ENCODE data around the gene ACYP2. TPM values are rescaled to one million over a fixed set of nuclear protein-coding genes. Genes with fewer than 3 reads are reported as not detected.
"Not testable (repeated sequence)": the region's sequence is repeated elsewhere in the genome, so short reads cannot be mapped to it uniquely, and the experiment has no call there.

The ACYP2 gene
- total RNA-seq, 1 donor from 2014 or later, result 28.7 TPM

DNA sequence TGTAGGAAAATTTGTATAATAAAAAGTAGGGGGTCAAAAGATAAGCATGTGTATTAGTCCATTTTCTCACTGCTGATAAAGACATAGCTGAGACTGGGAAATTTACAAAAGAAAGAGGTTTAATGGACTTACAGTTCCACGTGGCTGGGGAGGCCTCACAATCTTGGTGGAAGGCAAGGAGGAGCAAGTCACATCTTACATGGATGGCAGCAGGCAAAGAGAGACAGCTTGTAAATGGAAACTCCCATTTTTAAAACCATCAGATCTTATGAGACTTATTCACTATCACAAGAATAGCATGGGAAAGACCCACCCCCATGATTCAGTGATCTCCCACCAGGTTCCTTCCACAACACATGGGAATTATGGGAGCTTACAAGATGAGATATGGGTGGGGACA is 149.7 kb downstream of the ACYP2 start:
- DNase-seq (ENCODE audit: low spot score), result not testable (repeated sequence)

DNA sequence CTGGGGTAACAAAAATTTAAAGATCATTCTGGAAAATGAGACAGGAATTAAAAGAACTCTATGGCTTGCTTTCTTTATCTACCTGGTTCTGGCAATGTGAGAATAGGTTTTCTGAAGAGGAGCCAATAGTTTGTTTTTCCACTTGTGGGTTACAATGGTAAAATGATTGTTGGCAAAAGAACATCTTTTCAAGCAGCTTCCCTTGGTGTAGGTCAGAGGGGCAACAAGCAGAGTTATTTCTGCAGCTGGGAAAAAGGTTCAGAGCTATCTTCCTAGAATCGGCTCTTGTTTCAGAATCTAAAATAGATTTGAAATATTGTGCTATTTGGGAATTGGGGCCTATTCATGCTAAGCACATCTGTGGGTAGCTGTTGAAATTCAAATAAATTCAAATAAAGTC is 152.2 kb downstream of the ACYP2 start:
- no peak for DNase-seq (ENCODE audit: low spot score)

DNA sequence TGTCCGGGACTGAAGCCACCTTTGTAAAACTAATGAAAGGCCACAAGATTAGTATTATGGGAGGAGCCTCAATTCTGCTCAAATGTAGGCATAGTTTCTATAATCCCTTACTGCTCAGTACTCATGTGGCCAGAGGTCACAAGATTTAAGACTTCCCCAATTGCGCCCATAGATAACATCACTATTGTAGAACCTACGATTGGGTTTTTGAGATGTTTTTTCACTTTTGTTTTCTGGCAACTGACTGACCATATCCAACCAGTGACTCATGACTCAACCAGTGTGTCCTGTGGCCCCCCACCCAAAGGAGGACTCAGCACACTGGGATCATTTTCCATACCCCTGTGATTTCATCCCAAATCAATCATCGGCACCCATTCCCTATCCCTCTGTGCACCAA is 155.8 kb downstream of the ACYP2 start:
- no peak for DNase-seq (ENCODE audit: low spot score)

DNA sequence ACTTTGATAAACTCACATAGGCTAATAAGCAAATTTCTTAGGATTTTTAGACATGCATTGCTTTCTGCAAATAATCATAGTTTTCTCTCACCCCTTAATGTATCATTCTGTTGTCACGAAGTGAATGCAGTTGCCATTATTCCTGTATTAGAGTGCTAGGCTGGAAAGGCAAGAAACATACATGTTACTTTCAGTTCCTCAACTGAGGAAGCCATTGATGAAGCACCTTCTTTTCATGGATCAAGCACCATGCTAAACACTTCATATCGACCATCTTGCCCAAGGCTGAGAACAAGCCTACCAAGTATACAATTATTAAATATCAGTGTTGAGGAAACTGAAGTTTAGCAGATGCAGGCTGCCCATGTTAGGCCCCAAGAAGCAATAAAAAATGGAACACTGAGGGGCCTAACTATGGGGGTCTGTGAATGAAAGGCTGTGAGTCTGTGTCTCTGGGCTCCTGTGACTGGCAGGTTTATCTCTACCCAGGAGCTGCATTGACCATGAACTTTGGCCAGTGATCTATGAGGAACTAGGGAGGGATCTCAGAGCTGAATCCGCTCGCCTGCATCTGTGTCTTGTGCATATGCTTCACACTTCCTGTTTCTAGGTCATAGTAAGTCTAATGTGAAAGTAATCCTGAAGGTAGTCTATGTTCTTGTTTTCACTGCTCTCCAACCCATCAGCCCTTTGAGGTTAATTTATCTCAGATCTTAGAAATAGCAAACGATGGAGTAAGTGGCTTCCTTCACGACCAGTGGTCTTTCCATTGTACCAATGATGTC is 156.6 kb downstream of the ACYP2 start:
- DNase-seq (ENCODE audit: low spot score), result no peak

- DNase-seq (ENCODE audit: low spot score), result no peak
These were observed 159.4 kb downstream of the ACYP2 start for GRCh38 chr2:54274781-54275242.

- DNase-seq (ENCODE audit: low spot score), result no peak
These were observed 160.1 kb downstream of the ACYP2 start for GRCh38 chr2:54275541-54275940.

DNA sequence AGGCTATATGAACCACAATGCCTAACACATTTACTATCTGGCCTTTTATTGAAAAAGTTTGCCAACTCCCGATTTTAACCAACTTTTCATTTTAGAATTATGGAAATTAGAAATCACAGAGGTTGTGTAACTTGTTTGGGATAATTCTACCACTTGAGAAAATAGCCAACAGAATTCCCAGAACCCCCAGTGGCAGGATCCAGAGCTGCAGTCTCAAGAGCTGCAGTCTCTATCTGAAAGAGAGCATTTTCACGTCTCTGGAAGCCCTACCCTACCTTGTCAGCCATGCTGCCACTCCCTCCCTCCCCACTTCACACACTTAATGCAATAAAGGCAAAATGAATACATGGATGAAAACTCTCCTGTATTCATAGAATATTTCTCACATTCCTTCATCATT is 164.0 kb downstream of the ACYP2 start:
- no peak for DNase-seq (ENCODE audit: low spot score)

GRCh38 chr2:54284826-54285225 is 169.4 kb downstream of the ACYP2 start:
- DNase-seq (ENCODE audit: low spot score), result no peak

- no peak for DNase-seq (ENCODE audit: low spot score)
These were observed 170.0 kb downstream of the ACYP2 start for GRCh38 chr2:54285451-54285850.

- peak; percentile 16 for DNase-seq (ENCODE audit: low spot score)
These were observed 172.1 kb downstream of the ACYP2 start for GRCh38 chr2:54287532-54287931.

GRCh38 chr2:54289917-54290316 is 174.5 kb downstream of the ACYP2 start:
- DNase-seq (ENCODE audit: low spot score), result no peak

DNA sequence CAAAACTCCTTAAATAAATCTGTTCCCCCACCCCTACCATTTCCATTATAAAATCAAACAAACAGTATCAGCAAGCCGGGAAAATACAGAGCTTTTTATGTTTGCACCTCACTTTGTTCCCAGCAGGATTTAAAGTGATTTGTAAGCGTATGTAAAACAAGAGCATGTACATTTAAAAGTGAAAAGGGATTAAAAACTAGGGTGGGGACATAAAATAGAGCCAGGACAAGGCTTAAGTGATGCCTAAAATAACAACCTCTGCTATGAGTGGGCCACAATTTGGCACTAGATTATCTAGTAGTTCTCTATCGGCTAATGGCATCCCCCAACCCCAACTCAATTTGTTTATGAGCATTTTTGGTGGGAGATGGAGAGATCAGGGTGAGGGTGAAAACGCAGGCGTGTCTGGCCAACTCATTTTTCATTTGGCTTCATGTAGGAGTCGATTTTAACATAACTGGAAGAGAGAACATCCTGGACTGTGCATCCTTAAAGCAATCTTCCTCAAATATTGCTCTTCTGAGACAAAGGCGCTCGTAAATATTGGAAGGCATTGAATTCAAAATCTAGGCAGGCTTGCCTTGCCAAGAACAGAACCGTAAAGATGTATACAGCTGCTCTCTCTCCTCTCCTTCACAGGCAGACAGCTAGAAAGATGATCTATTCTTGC is 175.1 kb downstream of the ACYP2 start:
- DNase-seq (ENCODE audit: low spot score), result no peak

DNA sequence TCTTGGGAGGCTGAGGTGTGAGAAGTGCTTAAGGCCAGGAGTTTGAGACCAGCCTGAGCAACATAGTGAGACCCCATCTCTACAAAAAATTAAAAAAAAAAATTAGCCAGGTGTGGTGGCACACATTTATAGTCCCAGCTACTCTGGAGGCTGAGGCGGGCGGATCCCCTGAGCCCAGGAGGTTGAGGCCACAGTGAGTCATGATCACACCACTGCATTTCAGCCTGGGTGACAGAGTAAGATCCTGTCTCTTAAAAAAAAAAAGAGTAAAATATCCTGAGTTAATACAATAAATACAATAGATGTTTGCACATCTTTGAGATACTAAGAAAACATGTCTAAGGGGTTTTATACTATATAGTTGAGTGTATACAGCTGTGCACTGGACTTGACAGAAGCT is 179.2 kb downstream of the ACYP2 start:
- not testable (repeated sequence) for DNase-seq (ENCODE audit: low spot score)

DNA sequence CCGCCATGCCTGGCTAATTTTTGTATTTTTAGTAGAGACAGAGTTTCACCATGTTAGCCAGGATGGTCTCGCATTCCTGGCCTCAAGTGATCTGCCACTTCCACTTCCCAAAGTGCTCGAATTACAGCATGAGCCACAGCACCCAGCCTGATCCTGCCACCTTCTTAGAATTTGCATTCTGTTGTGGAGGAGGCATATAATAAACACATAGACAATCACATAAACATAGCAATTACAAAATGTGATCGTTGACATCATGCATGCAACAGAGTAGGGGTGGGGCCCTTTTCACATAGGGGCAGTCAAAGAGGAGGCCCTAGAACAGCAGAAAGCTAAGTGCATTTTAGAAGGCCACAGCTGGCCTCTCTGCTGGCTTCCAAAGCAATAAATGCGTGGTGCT is 180.5 kb downstream of the ACYP2 start:
- no peak for DNase-seq (ENCODE audit: low spot score)

GRCh38 chr2:54298514-54298913 is 183.1 kb downstream of the ACYP2 start:
- no peak for DNase-seq (ENCODE audit: low spot score)

DNA sequence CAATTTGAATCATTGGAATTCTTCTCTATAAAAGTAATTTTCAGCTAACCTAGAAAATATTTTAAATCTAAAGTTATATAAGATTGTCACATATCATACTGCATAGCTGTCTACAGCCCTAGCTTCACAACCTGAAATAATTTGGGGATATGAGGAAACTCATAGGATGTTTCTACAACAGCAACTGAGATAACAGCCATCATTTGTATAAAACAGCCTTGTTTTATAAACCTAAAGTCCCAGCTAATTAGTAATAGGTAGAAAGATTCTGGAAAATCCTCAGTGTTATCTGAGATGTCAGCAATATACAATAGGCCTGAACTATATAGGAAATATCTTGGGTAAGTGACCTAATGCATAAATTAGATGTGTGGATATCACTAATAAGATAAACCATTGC is 188.2 kb downstream of the ACYP2 start:
- DNase-seq (ENCODE audit: low spot score), result no peak

DNA sequence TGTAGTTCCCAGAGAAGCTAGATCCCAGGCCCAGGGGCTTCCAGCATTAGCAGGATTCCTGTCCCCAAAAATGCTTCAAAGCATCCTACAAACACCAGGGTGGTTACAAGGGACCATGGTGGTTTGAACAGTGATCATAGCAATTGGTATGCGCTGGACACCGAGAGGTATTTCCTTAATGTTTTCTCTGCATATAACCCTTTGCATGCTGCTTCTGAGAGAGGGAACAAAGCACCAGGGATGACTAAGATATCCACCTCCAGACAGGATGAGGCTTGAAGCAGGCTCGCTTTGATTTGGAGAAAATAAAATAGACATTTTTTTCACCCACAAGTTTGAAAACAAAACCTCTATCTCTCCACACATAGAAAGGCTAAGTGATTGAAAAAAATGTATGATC is 191.1 kb downstream of the ACYP2 start:
- DNase-seq (ENCODE audit: low spot score), result no peak

DNA sequence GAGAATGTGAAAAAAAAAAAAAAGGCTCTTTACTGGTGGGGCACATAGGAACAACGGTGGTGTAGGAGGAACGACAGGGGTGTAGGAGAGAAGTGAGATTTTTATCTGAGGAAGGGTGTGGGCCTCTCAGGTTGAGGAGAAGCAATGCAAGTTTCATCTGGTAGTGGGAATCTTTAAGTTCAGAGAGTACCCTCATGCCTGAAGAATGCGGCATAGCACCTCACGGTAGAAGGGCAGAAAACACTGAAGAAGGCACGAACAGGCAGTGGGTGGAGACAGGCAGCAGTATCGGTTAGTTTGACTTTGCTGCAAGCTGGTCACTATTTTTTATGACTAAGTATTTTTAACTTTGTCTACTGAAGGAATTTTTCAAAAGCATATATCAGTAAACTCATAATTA is 192.8 kb downstream of the ACYP2 start:
- DNase-seq (ENCODE audit: low spot score), result no peak

DNA sequence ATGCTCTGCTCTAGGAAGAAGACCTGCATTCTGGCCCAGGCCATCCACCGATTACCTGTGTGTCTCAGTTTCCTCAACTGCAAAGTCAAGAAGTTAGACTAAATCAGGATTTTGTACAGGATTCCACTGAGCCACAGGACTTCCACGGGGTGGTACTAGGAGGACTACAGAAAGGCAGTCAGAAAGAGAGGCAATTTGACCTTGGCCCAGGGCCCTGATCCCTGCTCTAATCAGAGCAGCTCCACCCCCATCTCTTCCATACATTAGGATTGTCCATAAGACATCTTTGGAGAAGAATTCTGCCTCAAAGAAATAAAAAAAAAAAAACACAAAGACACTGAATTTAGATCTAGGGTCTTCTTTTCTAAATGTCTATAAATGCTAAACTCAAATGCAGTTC is 193.4 kb downstream of the ACYP2 start:
- DNase-seq (ENCODE audit: low spot score), result no peak

- no peak for DNase-seq (ENCODE audit: low spot score)
These were observed 194.9 kb downstream of the ACYP2 start for GRCh38 chr2:54310311-54310710.

- DNase-seq (ENCODE audit: low spot score), result no peak
These were observed 195.5 kb downstream of the ACYP2 start for GRCh38 chr2:54310961-54311360.

GRCh38 chr2:54313147-54313546 is 197.7 kb downstream of the ACYP2 start:
- DNase-seq (ENCODE audit: low spot score), result no peak

- no peak for DNase-seq (ENCODE audit: low spot score)
These were observed 202.6 kb downstream of the ACYP2 start for GRCh38 chr2:54317973-54318372.

All from mucosa of gallbladder (tissue), 1 donor.